ENCODE results near the gene PJVK.
A peak's percentile ranks its signal among the peaks of the same experiment; 100 is the strongest.
"Not testable (repeated sequence)": the region's sequence is repeated elsewhere in the genome, so short reads cannot be mapped to it uniquely, and the experiment has no call there.

The PJVK gene

DNA sequence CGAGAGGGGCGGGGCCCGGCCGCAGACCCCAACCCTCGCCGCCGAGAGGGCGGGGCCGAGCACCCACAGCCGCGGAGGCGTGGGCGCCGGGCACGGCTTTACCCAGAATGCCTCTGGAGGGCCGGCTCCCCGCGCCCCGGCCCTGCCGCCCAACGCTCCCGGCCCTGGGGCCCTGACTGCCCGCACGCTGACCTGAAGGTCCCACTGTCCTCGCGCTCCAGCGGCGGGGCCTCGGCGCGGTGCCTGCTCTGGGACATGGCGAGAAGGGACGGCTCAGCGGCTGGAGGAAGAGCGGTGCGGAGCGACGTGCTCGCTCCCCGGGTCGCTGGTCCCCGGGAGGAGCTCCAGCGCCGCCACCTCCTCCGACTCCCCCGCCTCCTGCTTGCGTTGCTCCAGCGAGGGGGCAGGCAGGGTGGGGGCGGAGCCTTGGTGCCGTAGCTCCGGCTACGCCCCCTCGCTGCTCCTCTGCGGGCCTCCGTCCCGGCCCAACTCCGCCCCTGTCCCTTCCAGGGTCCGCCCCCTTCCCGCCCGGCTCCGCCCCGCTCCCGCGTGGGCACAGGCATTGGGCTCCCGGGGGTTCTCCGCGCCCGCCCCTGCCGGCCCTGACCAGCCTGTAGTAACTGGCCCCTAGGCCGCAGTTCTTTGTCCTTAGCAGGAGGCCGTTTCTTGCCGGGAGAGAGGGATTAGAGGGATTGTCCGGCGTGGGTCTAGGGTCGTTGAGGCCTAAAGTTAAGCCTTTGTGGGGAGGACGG lies at the start of gene PJVK, which contains the start of gene PRKRA:
Gene PJVK (plus strand): TSS at position 605 of the 752 bp plus-strand sequence. CDS start 2,032 bp downstream, outside the sequence.
Gene PRKRA (minus strand): TSS at position 402 of the 752 bp plus-strand sequence. CDS start 145 bp downstream, at position 257.
- peak; percentile 96 for DNase-seq (ENCODE audit: low spot score)

DNA sequence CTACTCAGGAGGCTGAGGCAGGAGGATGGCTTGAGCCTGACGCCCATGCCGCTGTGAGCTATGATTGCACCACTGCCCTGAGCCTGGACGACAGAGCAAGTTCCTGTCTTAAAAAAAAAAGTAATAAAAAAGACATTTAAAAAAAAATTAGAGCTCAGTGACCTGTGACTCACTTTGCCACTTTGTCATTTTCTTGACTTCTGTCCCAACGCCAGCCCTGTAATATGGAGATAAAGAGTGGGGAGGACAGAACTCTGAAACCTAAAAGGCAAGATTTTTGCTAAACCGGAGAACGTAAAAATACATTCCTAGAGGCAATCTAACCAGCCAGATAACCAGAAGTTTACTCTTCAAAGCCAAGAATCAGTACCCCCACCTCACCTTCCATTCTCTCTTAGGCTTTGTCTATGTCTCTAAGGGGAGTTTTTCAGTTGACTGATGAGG lies 49.2 kb upstream of the PJVK start:
- DNase-seq (ENCODE audit: low spot score) = no peak

GRCh38 chr2:178403671-178404306 lies 47.4 kb upstream of the PJVK start:
- no peak for DNase-seq (ENCODE audit: low spot score)

- no peak for DNase-seq (ENCODE audit: low spot score)
Measured at GRCh38 chr2:178404368-178404767, 46.8 kb upstream of the PJVK start.

DNA sequence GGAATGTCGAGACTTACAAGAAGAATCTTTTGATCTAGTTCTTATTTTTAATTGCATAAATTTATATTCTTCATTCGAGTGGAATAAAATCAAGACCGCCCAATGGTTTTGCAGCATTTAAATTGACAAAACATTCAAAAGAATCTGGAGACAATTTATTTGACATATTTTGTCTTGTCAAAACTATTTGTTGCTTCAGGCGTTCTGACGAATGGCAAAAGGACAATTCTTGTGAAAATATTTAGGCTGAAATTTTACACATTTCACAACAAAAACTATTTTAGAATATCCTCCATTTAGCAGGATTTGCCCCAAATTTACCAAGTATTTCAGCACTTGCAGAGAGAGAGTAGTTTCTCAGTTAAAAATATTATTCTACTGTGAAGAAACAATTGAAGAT lies 41.9 kb upstream of the PJVK start:
- DNase-seq (ENCODE audit: low spot score) = no peak

DNA sequence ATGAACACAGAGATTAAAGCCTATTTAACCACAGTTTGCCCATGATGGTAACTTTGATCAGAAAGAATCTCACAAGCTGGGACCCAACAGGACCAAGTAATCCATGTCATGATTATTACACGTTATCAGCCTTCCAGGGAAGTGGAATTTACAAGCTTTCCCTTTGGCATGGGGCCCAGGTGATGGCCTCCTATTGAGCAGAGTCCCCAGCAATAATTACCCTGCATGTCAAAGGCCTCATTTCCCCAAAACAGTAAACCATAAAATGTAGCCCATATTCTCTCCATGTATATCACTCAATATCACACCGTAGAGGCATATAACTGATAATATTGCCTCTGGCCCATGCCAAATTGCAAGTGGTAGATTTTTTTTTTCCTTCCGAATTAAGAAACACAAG lies 39.1 kb upstream of the PJVK start:
- DNase-seq (ENCODE audit: low spot score) = no peak

DNA sequence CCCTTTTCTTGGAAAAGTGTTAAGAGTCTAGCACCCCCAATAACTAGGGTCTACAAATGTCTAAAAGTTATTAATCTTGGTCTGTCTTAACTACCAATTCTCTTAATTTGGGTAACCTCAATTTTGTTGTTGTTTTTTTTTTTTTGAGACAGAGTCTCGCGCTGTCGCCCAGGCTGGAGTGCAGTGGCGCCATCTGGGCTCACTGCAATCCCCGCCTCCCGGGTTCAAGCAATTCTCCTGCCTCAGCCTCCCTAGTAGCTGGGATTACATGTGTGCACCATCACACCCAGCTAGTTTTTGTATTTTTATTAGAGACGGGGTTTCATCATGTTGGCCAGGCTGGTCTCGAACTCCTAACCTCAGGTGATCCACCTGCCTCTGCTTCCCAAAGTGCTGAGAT lies 38.7 kb upstream of the PJVK start:
- DNase-seq (ENCODE audit: low spot score) = not testable (repeated sequence)

- peak; percentile 69 for DNase-seq (ENCODE audit: low spot score)
Measured at GRCh38 chr2:178413472-178414265, 37.5 kb upstream of the PJVK start.

DNA sequence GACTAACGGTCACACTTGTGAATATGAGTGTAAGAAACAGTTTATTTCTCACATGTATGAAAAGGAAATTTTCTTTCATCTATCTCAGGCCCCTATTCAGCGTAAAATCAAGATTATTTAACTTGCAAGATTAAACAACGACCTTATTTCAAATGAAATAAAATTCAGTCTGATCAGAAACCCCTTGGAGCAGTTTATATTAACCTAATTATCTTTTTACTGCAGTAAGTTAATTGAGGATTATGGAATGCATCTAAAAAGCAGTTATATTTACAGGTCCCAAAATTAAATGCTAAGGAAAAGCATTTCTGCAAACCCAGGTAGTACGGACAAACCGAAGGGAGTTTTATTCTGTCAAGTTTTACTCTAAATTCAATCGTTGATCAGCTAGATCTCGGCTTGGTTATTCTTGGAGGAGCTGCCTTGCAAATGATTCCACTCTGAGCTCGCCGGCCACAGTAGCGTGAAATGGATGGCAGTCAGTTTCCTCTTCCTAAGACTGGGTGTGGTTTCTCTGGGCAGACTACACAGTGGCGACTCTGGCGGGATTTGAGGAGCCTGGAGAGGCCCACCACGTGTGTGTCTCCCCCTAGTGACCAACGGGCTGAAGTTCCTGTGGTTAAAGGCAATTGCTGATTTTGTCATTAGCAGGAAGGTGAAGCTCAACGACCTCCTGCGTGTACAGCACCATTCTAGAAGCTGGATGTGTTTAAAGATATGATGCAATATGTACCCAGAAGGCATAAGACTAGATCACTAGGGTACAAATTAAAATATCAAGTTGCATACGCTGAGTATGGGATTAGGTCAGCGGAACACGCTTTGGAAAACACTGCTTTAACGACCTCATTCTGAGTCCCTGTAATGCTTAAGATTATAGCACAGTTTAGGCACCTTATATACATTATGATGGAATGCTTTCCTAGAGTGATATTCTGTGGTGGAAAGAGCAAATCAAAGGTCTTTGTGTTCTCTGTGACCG lies 36.6 kb upstream of the PJVK start:
- DNase-seq (ENCODE audit: low spot score) = peak; percentile 84

DNA sequence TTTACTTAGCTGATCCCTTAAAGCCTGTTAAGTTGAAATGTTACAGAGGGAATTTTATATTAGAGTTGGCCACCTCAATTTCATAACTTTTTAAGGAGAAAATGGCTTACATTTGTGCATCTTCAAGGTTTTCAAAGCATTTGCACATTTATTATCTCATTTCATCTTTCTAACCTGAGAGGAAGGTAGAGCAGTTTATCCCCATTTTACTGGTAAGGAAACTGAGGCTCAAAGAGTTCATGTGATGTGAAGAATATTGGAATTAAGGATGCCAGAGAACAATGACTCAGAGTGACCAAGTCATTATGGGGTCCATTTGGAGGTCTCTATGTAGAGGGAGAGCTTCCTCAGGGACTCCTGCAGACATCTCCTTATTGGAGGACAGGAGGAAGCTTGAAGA lies 35.2 kb upstream of the PJVK start:
- DNase-seq (ENCODE audit: low spot score) = no peak

DNA sequence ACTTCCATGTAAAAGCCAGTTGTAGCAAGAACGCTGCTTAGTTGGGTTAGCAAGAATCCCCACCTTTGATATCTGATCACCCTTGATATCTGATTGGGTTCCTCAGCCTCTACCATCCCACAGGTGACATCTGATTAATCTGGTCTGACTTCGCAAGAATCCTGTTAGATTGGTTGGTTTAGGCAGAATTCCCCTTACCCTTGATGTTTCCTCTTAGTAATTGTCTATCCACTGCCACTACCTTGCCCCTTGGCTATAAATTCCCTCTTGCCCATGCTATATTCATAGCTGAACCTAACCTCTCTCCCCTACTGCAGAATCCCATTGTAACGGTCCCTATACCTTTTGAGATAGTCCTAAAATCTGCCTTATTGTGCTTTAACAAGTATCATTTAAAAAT lies 33.3 kb upstream of the PJVK start:
- no peak for DNase-seq (ENCODE audit: low spot score)

DNA sequence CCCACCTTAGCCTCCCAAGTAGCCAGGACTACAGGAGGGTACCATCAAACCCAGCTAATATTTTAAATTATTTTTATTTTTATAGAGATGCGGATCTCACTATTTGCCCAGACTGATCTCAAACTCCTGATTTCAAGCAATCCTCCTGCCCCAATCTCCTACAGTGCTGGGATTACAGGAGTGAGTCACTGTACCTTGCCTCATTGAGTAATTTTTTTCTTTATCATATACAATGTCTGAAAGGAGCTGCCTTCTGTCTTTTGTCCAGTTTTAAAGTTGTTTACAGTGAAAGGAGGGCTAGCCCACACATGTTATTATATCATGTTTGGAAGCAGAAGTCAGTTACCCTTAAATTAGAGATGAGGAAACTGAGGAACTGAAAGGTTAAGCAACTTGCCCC lies 32.8 kb upstream of the PJVK start:
- no peak for DNase-seq (ENCODE audit: low spot score)

DNA sequence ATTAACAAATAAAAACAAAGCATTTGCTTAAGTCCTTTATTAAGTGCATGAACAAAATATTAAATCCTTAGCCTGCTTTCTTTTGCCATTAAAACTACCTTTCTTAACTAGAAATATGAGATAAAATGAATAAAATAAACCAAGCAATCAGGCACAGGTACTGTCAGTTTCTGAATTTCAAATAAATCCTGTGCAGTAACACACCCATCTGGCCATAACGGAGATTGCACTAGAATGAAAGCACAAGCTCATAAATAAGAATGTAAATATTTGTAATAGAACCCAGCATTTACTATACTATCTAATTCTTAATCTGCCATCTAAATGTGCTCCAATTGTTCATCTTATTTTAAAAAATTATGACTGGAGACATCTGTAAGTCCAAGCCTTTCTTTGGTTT lies 32.1 kb upstream of the PJVK start:
- DNase-seq (ENCODE audit: low spot score) = no peak

DNA sequence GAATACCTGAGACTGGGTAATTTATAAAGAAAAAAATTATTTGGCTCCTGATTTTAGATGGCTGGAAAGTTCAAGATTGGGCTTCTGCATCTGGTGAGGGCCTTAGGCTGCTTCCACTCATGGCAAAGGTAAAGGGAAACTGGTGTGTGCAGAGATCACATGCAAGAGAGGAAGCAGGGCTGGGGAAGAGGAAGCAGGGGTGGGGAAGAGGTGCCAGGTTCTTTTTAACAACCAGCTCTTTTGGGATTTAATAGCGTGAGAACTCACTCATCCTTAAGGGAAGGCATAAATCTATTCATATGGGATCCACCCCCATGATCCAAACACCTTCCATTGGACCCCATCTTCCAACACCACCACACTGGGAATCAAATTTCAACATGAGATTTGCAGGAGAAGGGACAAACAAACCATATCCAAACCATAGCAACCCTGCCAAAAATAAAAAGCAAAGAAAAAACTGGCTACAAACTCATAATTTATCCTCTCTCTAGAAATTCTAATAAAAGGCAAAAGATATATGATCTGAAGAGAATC lies 30.6 kb upstream of the PJVK start:
- no peak for DNase-seq (ENCODE audit: low spot score)

GRCh38 chr2:178422097-178422496 lies 29.1 kb upstream of the PJVK start:
- DNase-seq (ENCODE audit: low spot score) = no peak

- not testable (repeated sequence) for DNase-seq (ENCODE audit: low spot score)
Measured at GRCh38 chr2:178423746-178424145, 27.4 kb upstream of the PJVK start.

DNA sequence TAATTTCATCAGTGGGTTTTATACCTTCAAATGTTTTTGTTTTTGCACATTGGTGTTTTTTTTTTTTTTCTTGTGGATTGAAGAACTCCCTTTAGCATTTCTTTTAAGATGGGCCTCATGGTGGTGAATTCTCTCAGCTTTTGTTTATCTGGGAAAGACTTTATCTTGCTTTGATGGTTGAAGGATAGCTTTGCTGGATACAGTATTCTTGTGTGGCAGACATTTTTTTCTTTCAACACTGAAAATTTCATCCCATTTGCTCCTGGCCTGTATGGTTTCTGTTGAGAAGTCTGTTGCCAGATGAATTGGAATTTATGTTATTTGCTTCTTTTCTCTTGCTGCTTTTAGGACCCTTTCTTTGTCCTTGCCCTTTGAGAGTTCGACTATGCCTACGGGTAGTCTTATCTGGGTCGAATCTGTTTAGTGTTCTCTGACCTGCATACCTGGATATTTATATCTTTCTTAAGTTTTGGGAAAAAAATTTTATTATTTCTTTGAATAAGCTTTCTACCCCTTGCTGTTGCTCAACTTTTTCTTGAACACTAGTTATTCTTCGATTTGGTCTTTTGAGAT lies 25.8 kb upstream of the PJVK start:
- no peak for DNase-seq (ENCODE audit: low spot score)

- no peak for DNase-seq (ENCODE audit: low spot score)
Measured at GRCh38 chr2:178426388-178426787, 24.8 kb upstream of the PJVK start.

DNA sequence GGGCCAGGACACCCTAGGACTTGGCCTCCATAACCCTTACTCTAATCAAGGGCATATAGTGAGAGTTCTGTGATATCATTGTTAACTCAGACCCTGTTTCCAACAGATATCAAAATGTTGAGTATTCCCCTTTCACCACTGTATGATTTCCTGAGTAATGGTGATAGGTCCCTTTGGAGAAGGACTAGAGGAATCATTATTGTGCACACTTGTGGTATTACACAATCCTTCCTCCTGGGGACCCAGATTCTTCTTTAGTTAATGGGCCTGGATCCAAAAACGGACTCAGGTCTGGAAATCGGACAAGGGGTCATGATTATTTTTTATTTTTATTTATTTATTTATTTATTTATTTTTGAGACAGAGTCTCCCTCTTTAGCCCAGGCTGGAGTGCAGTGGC lies 23.7 kb upstream of the PJVK start:
- DNase-seq (ENCODE audit: low spot score) = no peak

DNA sequence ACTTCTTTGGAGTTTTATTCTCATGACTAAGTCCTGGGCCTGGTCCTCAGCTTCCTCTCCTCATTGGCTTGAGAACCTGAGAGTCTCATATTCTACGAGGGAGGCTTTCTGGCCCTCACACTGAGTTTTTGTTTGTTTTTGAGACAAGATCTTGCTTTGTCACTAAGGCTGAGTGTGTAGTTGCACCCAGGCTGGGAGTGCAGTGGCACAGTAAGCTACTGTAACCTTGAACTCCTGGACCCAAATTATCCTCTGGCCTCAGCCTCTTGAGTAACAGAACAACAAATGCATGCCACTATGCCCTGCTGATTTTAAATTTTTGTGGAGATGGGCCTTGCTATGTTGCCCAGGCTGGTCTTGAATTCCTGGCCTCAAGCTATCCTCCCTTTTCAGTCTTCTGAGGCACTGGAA lies 22.8 kb upstream of the PJVK start:
- DNase-seq (ENCODE audit: low spot score) = no peak

DNA sequence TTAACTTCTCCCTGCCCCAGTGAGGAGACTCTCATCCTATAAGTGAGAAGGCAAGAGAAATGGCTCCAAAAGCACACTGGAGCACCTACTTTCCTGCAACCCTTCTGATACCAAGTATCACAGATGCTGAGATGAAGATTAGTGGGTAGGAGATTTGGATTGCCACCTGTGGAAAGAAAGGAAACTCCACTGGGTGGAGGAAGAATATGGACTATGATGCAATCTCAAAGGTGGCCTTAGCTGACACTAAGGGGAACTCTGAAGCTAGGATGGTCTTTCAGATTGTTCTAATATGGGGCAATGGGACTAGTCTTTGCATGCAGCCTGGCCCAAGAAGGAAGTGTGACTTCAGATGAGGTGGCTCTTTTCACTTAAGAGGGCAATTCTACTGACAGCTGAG lies 21.8 kb upstream of the PJVK start:
- DNase-seq (ENCODE audit: low spot score) = no peak
